NCI-H1930 (cell line): ENCODE results near the gene LAMC2.
"Not testable (repeated sequence)": the region's sequence is repeated elsewhere in the genome, so short reads cannot be mapped to it uniquely, and the experiment has no call there.

Experiments
- DNase-seq, 2 experiments: peaks; one replicate each; lab custom pipeline; 2025; lab: John Stamatoyannopoulos, UW

Gene LAMC2

GRCh38 chr1:183238071-183238470, 52.0 kb downstream of the LAMC2 start:
- DNase-seq = no peak

DNA sequence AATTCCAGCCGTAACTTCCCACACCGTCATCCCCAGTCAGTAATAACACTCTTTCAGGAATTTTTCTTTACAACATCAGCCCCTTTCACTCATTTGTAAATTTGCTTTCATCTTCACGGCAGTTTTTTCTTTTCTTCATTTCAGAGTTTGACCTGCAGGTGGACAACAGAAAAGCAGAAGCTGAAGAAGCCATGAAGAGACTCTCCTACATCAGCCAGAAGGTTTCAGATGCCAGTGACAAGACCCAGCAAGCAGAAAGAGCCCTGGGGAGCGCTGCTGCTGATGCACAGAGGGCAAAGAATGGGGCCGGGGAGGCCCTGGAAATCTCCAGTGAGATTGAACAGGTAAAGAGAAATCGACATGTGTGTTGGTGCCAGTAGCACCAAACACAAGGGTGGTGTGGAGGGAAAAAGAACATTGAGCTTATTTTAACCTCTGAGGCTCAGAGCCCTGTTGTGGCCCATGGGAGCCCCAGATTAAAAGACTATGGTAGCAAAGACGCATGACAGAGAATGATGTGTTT, 53.2 kb downstream of the LAMC2 start:
- no peak for DNase-seq

DNA sequence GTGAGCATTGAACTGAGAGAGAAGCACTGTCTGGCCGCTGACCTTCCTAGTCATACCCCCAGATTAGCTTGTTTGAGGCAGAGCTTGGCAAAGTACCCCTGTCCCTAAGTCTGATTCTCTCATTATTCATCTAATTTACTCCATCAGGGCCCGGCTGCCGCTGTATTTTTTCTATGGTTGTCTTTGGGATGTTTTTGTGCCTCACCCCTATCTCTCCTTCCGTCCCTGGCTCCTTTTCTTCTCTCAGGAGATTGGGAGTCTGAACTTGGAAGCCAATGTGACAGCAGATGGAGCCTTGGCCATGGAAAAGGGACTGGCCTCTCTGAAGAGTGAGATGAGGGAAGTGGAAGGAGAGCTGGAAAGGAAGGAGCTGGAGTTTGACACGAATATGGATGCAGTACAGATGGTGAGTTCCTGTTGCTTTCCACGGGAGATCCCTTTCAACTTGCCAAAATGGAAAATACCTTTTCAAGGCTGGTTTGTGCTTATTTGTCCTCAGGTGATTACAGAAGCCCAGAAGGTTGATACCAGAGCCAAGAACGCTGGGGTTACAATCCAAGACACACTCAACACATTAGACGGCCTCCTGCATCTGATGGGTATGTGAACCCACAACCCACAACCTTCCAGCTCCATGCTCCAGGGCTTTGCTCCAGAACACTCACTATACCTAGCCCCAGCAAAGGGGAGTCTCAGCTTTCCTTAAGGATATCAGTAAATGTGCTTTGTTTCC, 53.9 kb downstream of the LAMC2 start:
- no peak for DNase-seq

DNA sequence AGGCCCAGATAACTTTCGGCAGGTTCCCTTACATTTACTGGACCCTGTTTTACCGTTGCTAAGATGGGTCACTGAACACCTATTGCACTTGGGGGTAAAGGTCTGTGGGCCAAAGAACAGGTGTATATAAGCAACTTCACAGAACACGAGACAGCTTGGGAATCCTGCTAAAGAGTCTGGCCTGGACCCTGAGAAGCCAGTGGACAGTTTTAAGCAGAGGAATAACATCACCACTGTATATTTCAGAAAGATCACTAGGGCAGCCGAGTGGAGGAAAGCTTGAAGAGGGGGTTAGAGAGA, 54.4 kb downstream of the LAMC2 start:
- DNase-seq = no peak

GRCh38 chr1:183240853-183241252, 54.8 kb downstream of the LAMC2 start:
- not testable (repeated sequence) for DNase-seq

- no peak for DNase-seq
Measured at GRCh38 chr1:183241471-183241870, 55.4 kb downstream of the LAMC2 start.

GRCh38 chr1:183242556-183242955, 56.5 kb downstream of the LAMC2 start:
- DNase-seq = no peak

- no peak for DNase-seq
Measured at GRCh38 chr1:183243161-183244050, 57.3 kb downstream of the LAMC2 start.

DNA sequence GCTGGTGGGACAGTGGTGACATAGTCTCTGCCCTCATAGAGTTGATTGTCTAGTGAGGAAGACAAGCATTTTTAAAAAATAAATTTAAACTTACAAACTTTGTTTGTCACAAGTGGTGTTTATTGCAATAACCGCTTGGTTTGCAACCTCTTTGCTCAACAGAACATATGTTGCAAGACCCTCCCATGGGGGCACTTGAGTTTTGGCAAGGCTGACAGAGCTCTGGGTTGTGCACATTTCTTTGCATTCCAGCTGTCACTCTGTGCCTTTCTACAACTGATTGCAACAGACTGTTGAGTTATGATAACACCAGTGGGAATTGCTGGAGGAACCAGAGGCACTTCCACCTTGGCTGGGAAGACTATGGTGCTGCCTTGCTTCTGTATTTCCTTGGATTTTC, 58.4 kb downstream of the LAMC2 start:
- no peak for DNase-seq

DNA sequence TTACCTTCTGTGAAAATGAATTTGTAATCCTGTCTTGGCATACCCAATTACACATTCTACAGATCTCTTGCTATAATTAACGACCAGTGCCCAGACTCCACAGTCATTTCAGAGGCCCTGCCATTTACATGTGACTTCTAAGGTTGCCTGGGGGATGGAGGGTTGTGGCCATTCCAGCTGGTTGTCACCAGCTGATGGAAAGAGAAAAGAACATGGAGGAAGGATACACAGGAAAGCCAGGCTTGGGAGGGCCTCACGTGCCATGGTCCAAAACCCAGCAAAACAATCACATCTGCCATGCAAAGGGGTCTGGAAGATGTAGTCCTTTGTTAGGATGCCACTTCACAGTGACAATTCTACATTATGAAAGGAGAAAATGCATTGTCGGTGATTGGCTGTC, 59.3 kb downstream of the LAMC2 start:
- no peak for DNase-seq

GRCh38 chr1:183246436-183246835, 60.4 kb downstream of the LAMC2 start:
- no peak for DNase-seq

DNA sequence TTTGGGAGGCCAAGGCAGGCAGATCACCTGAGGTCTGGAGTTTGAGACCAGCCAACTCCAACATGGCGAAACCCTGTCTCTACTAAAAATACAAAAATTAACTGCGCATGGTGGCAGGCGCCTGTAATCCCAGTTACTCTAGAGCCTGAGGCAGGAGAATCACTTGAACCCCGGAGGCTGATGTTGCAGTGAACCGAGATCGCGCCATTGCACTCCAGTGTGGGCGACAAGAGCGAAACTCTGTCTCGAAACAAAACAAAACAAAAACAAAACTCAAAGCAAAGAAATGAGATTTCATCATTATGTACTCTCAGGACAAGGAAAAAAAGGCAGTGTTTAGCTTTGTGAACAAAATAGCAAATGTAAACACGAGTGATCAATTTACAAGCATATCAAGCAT, 61.0 kb downstream of the LAMC2 start:
- no peak for DNase-seq

DNA sequence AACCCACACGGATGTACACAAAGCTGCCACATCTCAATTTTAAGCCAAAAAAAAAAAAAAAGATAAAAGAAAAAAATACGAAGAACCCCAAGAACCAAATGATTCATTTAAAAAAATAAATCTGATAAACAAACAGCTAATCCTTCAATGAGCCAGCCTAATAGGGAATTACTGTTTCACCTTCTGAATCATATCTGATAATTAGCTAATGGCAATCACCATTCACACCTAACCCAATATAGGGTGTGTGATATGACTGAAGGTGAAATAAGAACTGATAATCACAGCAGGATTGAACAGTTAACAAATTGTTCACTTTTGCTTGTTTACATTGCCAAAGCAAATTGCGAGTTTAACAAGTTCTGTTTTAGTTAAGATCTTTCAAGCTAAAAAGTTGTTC, 61.4 kb downstream of the LAMC2 start:
- DNase-seq = no peak

GRCh38 chr1:183247931-183248330, 61.9 kb downstream of the LAMC2 start:
- no peak for DNase-seq

DNA sequence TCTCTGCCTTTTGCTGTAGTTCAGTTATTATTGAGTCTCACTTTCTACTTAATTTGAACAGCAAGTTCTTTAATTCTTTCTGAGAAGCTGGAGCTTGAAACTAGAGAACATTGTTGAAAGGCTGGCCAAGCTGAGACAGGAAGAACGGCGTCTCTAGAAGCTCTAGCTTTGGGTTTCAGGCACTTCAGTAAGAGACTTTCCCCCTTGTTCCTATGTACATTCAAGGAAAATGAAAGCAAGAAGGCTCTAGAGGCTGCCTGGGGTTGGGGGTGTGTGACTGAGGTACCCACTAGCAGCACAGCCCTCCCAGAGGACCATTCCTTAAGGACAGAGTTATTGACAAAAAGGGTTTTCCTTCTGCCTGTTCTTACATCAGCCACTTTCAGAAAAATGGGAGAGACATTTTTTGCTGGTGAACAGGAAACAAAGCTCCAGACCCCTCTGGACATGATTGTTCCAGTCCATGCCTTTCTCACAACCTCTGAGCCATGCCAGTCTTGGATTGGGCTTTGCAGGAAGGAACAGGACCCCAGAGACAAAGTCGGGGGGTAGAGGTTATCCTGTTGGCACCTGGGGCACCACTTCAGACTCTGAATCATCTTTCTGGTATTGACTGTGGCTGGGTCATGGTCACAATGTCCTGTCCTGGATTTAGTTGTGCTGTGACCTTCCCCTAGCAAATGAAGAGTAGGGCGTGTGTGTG, 63.1 kb downstream of the LAMC2 start:
- DNase-seq = no peak

DNA sequence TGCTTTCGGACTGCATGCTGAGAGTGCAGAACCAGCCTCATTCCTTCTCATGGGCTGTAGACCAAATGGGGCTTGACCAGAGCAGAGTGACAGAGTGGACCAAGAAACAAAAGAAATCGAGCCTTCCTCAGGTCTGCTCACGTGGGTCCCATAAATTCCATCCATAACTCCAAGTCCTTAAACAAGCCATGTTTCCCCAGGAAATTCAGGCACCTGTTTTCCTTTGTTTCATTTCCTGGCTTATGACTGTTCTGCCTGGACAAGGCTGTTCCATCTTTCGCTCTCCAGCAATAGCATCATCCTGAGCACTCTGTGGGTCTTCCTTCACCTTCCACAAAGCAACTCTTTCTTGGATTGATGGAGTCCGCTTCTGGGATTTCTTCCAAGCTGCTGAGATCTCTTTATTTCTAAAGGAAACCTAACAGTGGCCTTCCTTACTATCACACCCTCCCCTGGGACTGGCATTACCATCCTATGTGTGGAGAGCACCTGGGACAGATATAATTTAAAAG, 63.9 kb downstream of the LAMC2 start:
- no peak for DNase-seq

DNA sequence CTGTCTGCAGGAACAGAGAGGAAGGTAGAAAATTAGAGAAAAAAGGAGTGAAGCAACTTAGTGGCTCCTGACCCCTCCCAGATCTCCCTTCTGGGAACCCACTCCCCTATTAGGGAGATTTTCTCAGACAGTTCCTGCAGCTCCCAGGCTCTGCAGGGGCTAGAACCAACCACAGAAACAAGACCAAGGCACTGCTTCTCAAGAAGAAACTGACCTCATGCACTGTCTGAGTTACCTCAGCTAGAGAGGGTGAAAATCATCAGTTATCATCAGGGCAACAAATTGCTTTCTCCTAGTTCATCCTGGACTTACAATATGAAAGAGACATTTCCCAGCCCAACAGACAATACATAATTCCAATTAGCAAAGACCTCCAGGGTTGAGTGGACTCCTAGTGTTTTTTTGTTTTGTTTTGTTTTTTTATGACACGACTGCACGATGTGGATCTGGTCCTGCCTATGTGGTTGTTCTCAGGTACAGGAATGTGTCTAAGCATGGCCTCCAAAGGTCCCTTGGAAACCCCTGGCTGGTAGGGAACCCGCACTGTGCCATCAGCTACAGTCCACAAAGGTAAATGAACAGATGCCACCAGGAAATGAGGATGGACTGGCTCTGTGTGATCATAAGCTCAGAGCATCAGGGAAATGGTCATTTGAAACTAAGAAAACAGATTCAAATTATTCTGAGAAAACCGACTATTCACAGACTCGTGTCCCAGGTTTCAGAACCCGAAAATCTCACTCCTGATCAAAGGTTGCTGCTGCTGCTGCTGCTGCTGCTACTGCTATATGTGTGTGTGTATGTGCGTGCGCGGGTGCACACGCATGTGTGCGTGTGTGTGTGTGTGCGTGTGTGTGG, 65.3 kb downstream of the LAMC2 start:
- no peak for DNase-seq

GRCh38 chr1:183251959-183252450, 65.9 kb downstream of the LAMC2 start:
- DNase-seq = no peak

- no peak for DNase-seq
Measured at GRCh38 chr1:183255073-183255472, 69.0 kb downstream of the LAMC2 start.

DNA sequence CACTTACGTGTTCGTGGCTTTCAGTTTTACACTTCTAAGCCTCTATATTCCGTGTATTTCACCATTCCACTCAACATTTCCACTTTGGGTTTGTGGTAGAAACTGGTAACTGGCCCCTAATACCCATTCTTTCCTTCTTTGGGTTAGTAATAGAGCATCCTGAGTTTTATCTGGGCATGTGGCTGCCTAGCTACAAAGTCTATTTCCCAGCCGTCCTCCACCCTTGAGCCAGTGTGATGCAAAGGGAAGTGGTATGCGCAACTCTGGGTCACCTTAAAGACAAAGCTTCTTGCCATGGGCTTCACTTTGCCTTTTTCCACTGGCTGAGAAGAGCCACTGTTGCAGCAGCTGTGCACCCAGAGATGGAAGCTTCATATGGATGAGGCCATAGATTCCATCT, 73.9 kb downstream of the LAMC2 start:
- no peak for DNase-seq

DNA sequence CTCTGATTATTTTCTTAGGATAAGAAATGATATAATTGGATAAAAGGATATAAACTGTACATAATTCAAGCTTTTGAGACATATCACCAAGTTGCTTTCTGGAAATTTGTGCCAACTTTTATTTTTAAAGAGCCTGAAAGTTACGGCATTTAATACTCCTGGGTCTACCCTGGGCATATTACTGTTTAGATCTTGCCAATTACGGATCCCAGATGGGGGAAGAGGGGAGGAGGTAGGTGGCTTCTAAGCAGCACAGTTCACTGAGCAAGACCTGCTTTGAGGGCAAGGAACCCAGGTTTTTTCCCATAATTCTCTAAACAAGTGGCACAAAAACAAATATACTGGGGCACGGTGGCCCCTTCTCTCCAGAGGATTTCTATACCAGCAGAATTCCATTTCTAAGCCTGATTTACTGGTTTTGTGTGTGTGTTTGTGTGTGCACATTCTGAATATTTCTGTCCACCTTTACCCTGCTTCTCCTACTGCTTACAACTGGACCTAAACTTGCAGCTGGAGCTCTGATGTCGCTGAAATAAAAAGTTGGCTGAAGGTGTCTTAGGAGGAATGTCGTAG, 76.7 kb downstream of the LAMC2 start:
- no peak for DNase-seq
